Gastroesophageal sphincter (tissue), 4 donors: Measurements from ENCODE around the gene EEFSEC. TPM values are rescaled to one million over a fixed set of nuclear protein-coding genes. Genes with fewer than 3 reads are reported as not detected.

Experiments
- ATAC-seq: fragments of 150-250 bp; one replicate; pipeline ENCODE4 v1.9.1; 2016; ENCODE audit warnings: mild to moderate bottlenecking, moderate library complexity
- H3K27ac ChIP-seq, 4 donors: fragments of 200-600 bp; sonication (generic) in 3 of 4; 1 replicate in 3 of 4; 2 replicates in 1 of 4; pipeline ENCODE4 v1.5.1; 2016 to 2019
- H3K27me3 ChIP-seq: fragments of 200-600 bp; sonication (generic); one replicate; pipeline ENCODE4 v1.5.1; 2019
- H3K36me3 ChIP-seq, 2 donors: fragments of 200-600 bp; sonication (generic); one replicate each; pipeline ENCODE4 v1.5.1; 2019; ENCODE audit warnings: control low read depth in 1 of 2
- H3K4me1 ChIP-seq, 3 donors: fragments of 200-600 bp; sonication (generic); 1 replicate in 2 of 3; 2 replicates in 1 of 3; pipeline ENCODE4 v1.5.1; 2016 to 2019; ENCODE audit warnings: control low read depth in 2 of 3
- H3K4me3 ChIP-seq, 2 donors: fragments of 200-600 bp; sonication (generic); one replicate each; pipeline ENCODE4 v1.5.1; 2019; ENCODE audit warnings: mild to moderate bottlenecking in 1 of 2, moderate library complexity in 1 of 2
- H3K9me3 ChIP-seq, 3 donors: fragments of 200-600 bp; sonication (generic); one replicate each; pipeline ENCODE4 v1.5.1; 2017 to 2019; ENCODE audit warnings: control low read depth in 2 of 3
- EP300 ChIP-seq: sonication (generic); formaldehyde crosslinking; IDR thresholded peaks from one replicate; pipeline ENCODE4 v1.6.1; 2017; ENCODE audit warnings: antibody characterized with exemption, mild to moderate bottlenecking
- POLR2A ChIP-seq, 2 donors: fragments of 450-650 bp; IDR thresholded peaks; one replicate each; pipeline ENCODE4 v1.6.1; 2017; ENCODE audit warnings: antibody characterized with exemption in 2 of 2, mild to moderate bottlenecking in 2 of 2, moderate library complexity in 1 of 2
- POLR2AphosphoS5 ChIP-seq: sonication (generic); formaldehyde crosslinking; IDR thresholded peaks from one replicate; pipeline ENCODE4 v1.6.1; 2017; ENCODE audit warnings: antibody characterized with exemption
- WGBS, 2 donors: methylation state at CpG; one replicate each; pipeline ENCODE4 v1.1.5; 2018; ENCODE audit warnings: low coverage in 1 of 2; 5-methylcytosine and 5-hydroxymethylcytosine counted together
- total RNA-seq, 4 donors: library from RNA; depleted of rRNA; stranded (reverse); fragments of >200 nt; gene quantifications; one replicate each; pipeline ENCODE4 v1.1.0, GENCODE V29; 2016
- TF ChIP-seq, protein P1 (sequence below), 4 experiments: fragments of 200-600 bp in 2 of 4; fragments of 450-650 bp in 2 of 4; sonication (generic) in 1 of 4; IDR thresholded peaks; one replicate each; pipeline ENCODE4 v1.5.1; 2017 to 2019; ENCODE audit warnings: antibody characterized with exemption in 4 of 4, mild to moderate bottlenecking in 2 of 4, moderate library complexity in 2 of 4

EEFSEC gene
- total RNA-seq, 4 donors from 2014 or later = 5.8 to 16.5 (median 11.4) TPM

DNA sequence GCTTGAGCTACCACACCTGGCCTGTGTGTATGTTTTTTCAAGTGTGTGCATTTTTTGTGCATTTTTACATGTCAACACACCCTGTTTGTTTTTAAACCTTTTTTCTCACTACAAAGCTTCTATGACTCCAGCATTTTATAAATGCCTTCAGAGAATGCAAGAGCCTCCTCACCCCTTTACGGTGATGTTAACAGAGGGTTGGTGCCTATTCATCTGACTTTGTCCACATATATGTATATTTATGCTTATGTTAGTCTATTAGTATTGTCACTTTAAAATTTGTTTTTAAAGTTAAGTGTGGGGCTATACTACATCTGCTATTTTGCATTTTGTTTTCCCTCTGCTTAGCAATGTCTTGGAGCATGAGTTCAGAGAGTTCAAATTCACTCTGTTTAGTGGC, 45.8 kb downstream of the EEFSEC start:
- no peak overlapping the region for H3K27ac ChIP-seq
- ATAC-seq = no peak
- WGBS, 2 donors = 100% methylated on average over 1 of the region's 1 CpG

DNA sequence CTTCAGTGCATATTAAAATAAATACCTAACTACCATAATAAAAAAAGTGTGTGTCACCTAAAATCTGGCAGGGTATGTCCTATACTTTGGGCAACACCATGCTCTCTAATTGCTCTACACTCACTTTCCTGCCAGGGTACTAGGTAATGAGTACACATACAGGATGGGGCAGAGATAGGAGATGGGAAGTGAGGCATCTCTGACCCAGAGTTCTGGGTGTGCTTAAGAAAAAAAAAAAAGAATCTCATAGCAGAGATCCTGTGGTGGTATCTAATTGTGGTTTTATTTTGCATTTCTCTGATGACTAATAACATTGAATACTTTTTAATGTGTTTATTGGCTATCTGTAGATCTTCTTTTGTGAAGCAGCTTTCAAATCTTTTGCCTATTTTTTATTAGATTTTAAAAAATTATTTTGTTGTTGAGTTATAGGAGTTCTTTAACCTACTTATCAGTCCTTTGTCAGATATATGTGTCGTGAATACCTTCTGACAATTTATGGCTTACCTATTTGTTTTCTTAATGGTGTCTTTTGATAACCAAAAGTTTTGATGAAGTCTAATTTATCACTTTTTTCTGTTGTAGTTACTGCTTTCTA, 48.0 kb downstream of the EEFSEC start:
- TF ChIP-seq EP300 = no peak
- no peak for TF ChIP-seq POLR2A (IDR thresholded peaks at IDR 0.05)
- TF ChIP-seq, protein P1, sequence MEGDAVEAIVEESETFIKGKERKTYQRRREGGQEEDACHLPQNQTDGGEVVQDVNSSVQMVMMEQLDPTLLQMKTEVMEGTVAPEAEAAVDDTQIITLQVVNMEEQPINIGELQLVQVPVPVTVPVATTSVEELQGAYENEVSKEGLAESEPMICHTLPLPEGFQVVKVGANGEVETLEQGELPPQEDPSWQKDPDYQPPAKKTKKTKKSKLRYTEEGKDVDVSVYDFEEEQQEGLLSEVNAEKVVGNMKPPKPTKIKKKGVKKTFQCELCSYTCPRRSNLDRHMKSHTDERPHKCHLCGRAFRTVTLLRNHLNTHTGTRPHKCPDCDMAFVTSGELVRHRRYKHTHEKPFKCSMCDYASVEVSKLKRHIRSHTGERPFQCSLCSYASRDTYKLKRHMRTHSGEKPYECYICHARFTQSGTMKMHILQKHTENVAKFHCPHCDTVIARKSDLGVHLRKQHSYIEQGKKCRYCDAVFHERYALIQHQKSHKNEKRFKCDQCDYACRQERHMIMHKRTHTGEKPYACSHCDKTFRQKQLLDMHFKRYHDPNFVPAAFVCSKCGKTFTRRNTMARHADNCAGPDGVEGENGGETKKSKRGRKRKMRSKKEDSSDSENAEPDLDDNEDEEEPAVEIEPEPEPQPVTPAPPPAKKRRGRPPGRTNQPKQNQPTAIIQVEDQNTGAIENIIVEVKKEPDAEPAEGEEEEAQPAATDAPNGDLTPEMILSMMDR (IDR thresholded peaks at IDR 0.05) = no peak
- TF ChIP-seq POLR2AphosphoS5 = no peak

More for the DNA sequence above, 45.8 kb downstream of the EEFSEC start:
- Histone ChIP-seq H3K4me3 (no peak overlapping the region), H3K4me1 (peaks cover 0 to 19% (median 9%) of the 10 kb centered on the region in 3 donors), H3K36me3 (no peaks in the 10 kb centered on the region), H3K27me3 (no peaks in the 10 kb centered on the region), H3K9me3 (no peaks in the 10 kb centered on the region)
- TF ChIP-seq POLR2AphosphoS5 (no peak), EP300 (no peak), POLR2A (IDR thresholded peaks at IDR 0.05) (no peak)
- TF ChIP-seq, protein P1 (IDR thresholded peaks at IDR 0.05) = no peak

DNA sequence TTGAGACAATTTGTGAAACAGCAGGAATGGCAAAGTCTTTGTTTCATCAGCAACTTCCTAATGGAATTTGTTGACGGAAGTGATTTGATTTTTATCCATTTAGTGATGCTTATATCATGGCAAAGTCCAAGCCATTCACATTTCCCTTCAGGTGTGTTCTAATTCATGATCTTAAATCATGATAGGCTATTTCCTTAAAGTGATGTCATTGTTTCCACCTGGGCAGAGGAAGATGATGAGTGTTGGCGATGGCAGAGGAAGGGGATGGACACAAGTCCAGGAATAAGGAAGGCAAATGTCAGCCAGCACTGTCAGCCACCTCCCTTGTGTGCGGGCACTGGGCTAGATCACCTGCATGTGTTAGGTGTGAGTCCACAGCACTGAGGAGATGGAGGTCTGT, 49.9 kb downstream of the EEFSEC start:
- TF ChIP-seq POLR2AphosphoS5 = no peak
- TF ChIP-seq POLR2A (IDR thresholded peaks at IDR 0.05) = no peak
- TF ChIP-seq EP300 = no peak
- TF ChIP-seq, protein P1 (IDR thresholded peaks at IDR 0.05) = no peak
- H3K27me3 ChIP-seq = no peaks in the 10 kb centered on the region
- H3K27ac ChIP-seq = no peak overlapping the region
- H3K9me3 ChIP-seq = no peaks in the 10 kb centered on the region
- no peaks in the 10 kb centered on the region for H3K4me1 ChIP-seq
- WGBS, 2 donors = 79 to 91% methylated on average over 2 to 3 of the region's 3 CpGs
- no peak overlapping the region for H3K4me3 ChIP-seq
- no peaks in the 10 kb centered on the region for H3K36me3 ChIP-seq
- no peak for ATAC-seq

More for the DNA sequence above, 48.0 kb downstream of the EEFSEC start:
- no peak for ATAC-seq
- 81 to 92% methylated on average over 1 of the region's 1 CpG for WGBS, 2 donors
- Histone ChIP-seq H3K9me3 (no peaks in the 10 kb centered on the region), H3K27ac (no peak overlapping the region), H3K36me3 (no peaks in the 10 kb centered on the region), H3K27me3 (no peaks in the 10 kb centered on the region), H3K4me3 (no peak overlapping the region), H3K4me1 (no peaks in the 10 kb centered on the region)

DNA sequence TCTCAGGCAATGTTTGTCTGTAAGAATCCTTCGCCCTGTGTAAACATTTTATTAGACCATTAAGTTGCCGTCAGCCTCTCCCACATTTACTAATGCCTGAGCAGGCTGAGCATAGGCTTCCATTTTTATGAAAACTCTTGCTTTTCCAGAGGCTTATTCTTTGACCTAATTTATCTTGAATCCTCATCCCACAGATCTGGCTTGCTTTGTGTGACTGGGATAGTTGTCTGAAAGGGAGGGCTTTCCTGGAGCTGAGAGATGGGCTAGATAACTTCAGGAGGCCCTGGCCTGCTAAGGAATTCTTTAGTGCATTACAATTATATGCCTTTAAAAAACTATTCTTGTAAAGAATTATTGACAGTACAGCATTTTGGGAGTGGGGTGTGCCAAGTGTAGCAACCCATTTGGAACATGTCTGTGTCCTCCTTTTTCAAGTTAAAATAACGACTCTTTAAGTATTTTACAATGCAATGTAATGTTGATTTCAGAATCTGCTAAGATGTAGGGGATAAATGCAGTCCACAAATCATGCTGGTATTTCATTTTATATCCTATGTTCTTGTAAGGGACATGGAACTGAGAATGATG, 52.4 kb downstream of the EEFSEC start:
- Histone ChIP-seq H3K9me3 (no peaks in the 10 kb centered on the region), H3K36me3 (no peaks in the 10 kb centered on the region), H3K27ac (no peak overlapping the region), H3K27me3 (no peaks in the 10 kb centered on the region), H3K4me3 (no peak overlapping the region), H3K4me1 (peaks cover 0 to 5% (median 0%) of the 10 kb centered on the region in 3 donors)
- no peak for ATAC-seq
- no peak for TF ChIP-seq EP300
- no peak for TF ChIP-seq POLR2A (IDR thresholded peaks at IDR 0.05)
- no peak for TF ChIP-seq POLR2AphosphoS5
- TF ChIP-seq, protein P1 (IDR thresholded peaks at IDR 0.05) = no peak
- 53 to 80% methylated on average over 3 of the region's 3 CpGs for WGBS, 2 donors

- H3K27ac ChIP-seq = no peak overlapping the region
- no peaks in the 10 kb centered on the region for H3K27me3 ChIP-seq
- H3K36me3 ChIP-seq = no peaks in the 10 kb centered on the region
- TF ChIP-seq, protein P1 (IDR thresholded peaks at IDR 0.05) = no peak
- TF ChIP-seq POLR2AphosphoS5 = no peak
- peaks cover 0 to 9% (median 0%) of the 10 kb centered on the region in 3 donors for H3K4me1 ChIP-seq
- H3K9me3 ChIP-seq = no peaks in the 10 kb centered on the region
- no peak for ATAC-seq
- H3K4me3 ChIP-seq = no peak overlapping the region
- 81 to 82% methylated on average over 6 to 7 of the region's 7 CpGs for WGBS, 2 donors
These were observed 54.7 kb downstream of the EEFSEC start for GRCh38 chr3:128207951-128208350.
